ENCODE results near the gene RASD1. TPM values are rescaled to one million over a fixed set of nuclear protein-coding genes. Genes with fewer than 3 reads are reported as not detected.
A peak's percentile ranks its signal among the peaks of the same experiment; 100 is the strongest.

Gene RASD1
- total RNA-seq, 4 donors from 2014 or later: 1.1 to 8.4 (median 4.3) TPM

- DNase-seq: no peak
- WGBS, 2 donors: 39 to 47% methylated on average over 3 to 5 of the region's 5 CpGs
- Histone ChIP-seq H3K4me1 (peaks cover 0 to 38% (median 0%) of the 10 kb centered on the region in 3 donors), H3K27me3 (no peaks in the 10 kb centered on the region), H3K27ac (peak overlapping the region in 1 of 4 donors; percentile 2), H3K4me3 (no peak overlapping the region), H3K36me3 (no peaks in the 10 kb centered on the region), H3K9me3 (no peaks in the 10 kb centered on the region)
- intact Hi-C loops (cut with DNase I): no loop called here
- TF ChIP-seq, protein P1, sequence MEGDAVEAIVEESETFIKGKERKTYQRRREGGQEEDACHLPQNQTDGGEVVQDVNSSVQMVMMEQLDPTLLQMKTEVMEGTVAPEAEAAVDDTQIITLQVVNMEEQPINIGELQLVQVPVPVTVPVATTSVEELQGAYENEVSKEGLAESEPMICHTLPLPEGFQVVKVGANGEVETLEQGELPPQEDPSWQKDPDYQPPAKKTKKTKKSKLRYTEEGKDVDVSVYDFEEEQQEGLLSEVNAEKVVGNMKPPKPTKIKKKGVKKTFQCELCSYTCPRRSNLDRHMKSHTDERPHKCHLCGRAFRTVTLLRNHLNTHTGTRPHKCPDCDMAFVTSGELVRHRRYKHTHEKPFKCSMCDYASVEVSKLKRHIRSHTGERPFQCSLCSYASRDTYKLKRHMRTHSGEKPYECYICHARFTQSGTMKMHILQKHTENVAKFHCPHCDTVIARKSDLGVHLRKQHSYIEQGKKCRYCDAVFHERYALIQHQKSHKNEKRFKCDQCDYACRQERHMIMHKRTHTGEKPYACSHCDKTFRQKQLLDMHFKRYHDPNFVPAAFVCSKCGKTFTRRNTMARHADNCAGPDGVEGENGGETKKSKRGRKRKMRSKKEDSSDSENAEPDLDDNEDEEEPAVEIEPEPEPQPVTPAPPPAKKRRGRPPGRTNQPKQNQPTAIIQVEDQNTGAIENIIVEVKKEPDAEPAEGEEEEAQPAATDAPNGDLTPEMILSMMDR (IDR thresholded peaks at IDR 0.05): no peak
- TF ChIP-seq POLR2A (IDR thresholded peaks at IDR 0.05): no peak
Measured at GRCh38 chr17:17541640-17542001, 45.4 kb upstream of the RASD1 start.

- Histone ChIP-seq H3K4me3 (no peak overlapping the region), H3K4me1 (peaks cover 0 to 37% (median 0%) of the 10 kb centered on the region in 3 donors), H3K9me3 (no peaks in the 10 kb centered on the region), H3K27ac (peak overlapping the region in 1 of 4 donors; percentile 2), H3K27me3 (no peaks in the 10 kb centered on the region), H3K36me3 (no peaks in the 10 kb centered on the region)
- 52% methylated on average over 13 of the region's 23 CpGs; no CpG with 5 or more reads in 1 of the 2 donors for whole genome bisulfite sequencing, 2 donors
- no peak for DNase-seq
- intact Hi-C loops (cut with DNase I): no loop called here
- TF ChIP-seq POLR2A (IDR thresholded peaks at IDR 0.05): no peak
- TF ChIP-seq, protein P1 (IDR thresholded peaks at IDR 0.05): no peak
Measured at GRCh38 chr17:17540935-17541639, 44.9 kb upstream of the RASD1 start.

GRCh38 chr17:17540278-17540906 is 44.2 kb upstream of the RASD1 start:
- no peak overlapping the region for H3K4me3 ChIP-seq
- H3K27me3 ChIP-seq: no peaks in the 10 kb centered on the region
- H3K27ac ChIP-seq: no peak overlapping the region
- WGBS, 2 donors: 74 to 83% methylated on average over 7 to 8 of the region's 15 CpGs
- intact Hi-C loops (cut with DNase I): no loop called here
- DNase-seq: no peak
- TF ChIP-seq, protein P1 (IDR thresholded peaks at IDR 0.05): no peak
- TF ChIP-seq POLR2A (IDR thresholded peaks at IDR 0.05): no peak
- no peaks in the 10 kb centered on the region for H3K9me3 ChIP-seq
- no peaks in the 10 kb centered on the region for H3K36me3 ChIP-seq
- peaks cover 0 to 30% (median 0%) of the 10 kb centered on the region in 3 donors for H3K4me1 ChIP-seq

GRCh38 chr17:17539591-17539990 is 43.4 kb upstream of the RASD1 start:
- DNase-seq: no peak
- Histone ChIP-seq H3K9me3 (no peaks in the 10 kb centered on the region), H3K27me3 (no peaks in the 10 kb centered on the region), H3K4me1 (peaks cover 0 to 25% (median 0%) of the 10 kb centered on the region in 3 donors), H3K27ac (no peak overlapping the region), H3K36me3 (no peaks in the 10 kb centered on the region), H3K4me3 (no peak overlapping the region)
- intact Hi-C loops (cut with DNase I): no loop called here
- WGBS, 2 donors: 91% methylated on average over 6 of the region's 10 CpGs; no CpG with 5 or more reads in 1 of the 2 donors
- no peak for TF ChIP-seq POLR2A (IDR thresholded peaks at IDR 0.05)
- TF ChIP-seq, protein P1 (IDR thresholded peaks at IDR 0.05): no peak
